GM23248 (cell line): Measurements from ENCODE around the gene OFD1. TPM values are rescaled to one million over a fixed set of nuclear protein-coding genes. Genes with fewer than 3 reads are reported as not detected.

Experiments
- DNase-seq: peaks from one replicate; pipeline ENCODE4 v3.0.0-alpha.2; 2015
- H2AFZ ChIP-seq: fragments of 200-600 bp; sonication (generic); 2 replicates; pipeline ENCODE4 v1.6.1; 2016; ENCODE audit warnings: antibody characterized with exemption
- H3F3A ChIP-seq: fragments of 200-600 bp; sonication (generic); 2 replicates; pipeline ENCODE4 v1.6.1; 2016; ENCODE audit warnings: mild to moderate bottlenecking, antibody characterized with exemption, mixed run types; ENCODE audit not compliant: insufficient read depth
- H3K27ac ChIP-seq: fragments of 200-600 bp; sonication (generic); 2 replicates; pipeline ENCODE4 v1.5.1; 2016; ENCODE audit warnings: mild to moderate bottlenecking
- H3K27me3 ChIP-seq: fragments of 200-600 bp; sonication (generic); replicated peaks from 2 replicates; pipeline ENCODE4 v1.6.1; 2016; ENCODE audit warnings: mild to moderate bottlenecking; ENCODE audit not compliant: insufficient read depth
- H3K36me3 ChIP-seq: fragments of 200-600 bp; sonication (generic); 2 replicates; pipeline ENCODE4 v1.6.1; 2016; ENCODE audit warnings: low read depth, mild to moderate bottlenecking
- H3K4me1 ChIP-seq: fragments of 200-600 bp; sonication (generic); 2 replicates; pipeline ENCODE4 v1.6.1; 2016; ENCODE audit warnings: mild to moderate bottlenecking; ENCODE audit not compliant: insufficient read depth
- H3K4me2 ChIP-seq: fragments of 200-600 bp; sonication (generic); one replicate; pipeline ENCODE4 v1.6.1; 2016; ENCODE audit warnings: mild to moderate bottlenecking; ENCODE audit not compliant: unreplicated experiment
- H3K4me3 ChIP-seq: fragments of 200-600 bp; sonication (generic); 2 replicates; pipeline ENCODE4 v1.5.1; 2016; ENCODE audit warnings: mild to moderate bottlenecking
- H3K79me2 ChIP-seq: fragments of 200-600 bp; sonication (generic); 2 replicates; pipeline ENCODE4 v1.6.1; 2016; ENCODE audit warnings: mild to moderate bottlenecking; ENCODE audit not compliant: insufficient read depth
- H3K9ac ChIP-seq: fragments of 200-600 bp; sonication (generic); 2 replicates; pipeline ENCODE4 v1.6.1; 2016; ENCODE audit warnings: mild to moderate bottlenecking
- H3K9me2 ChIP-seq: fragments of 200-600 bp; sonication (generic); 2 replicates; pipeline ENCODE4 v1.6.1; 2016; ENCODE audit warnings: mixed run types, mild to moderate bottlenecking, moderate library complexity; ENCODE audit not compliant: insufficient read depth
- H3K9me3 ChIP-seq: fragments of 200-600 bp; sonication (generic); one replicate; pipeline ENCODE4 v1.6.1; 2017; ENCODE audit warnings: low read depth
- H4K20me1 ChIP-seq: fragments of 200-600 bp; sonication (generic); 2 replicates; pipeline ENCODE4 v1.6.0; 2016; ENCODE audit not compliant: insufficient read depth
- EZH2 ChIP-seq: fragments of 200-600 bp; sonication (generic); IDR thresholded peaks from 2 replicates; pipeline ENCODE4 v1.6.1; 2018; ENCODE audit warnings: antibody characterized with exemption, mild to moderate bottlenecking; ENCODE audit not compliant: insufficient read depth, poor library complexity, severe bottlenecking
- EZH2phosphoT487 ChIP-seq: fragments of 200-600 bp; sonication (generic); IDR thresholded peaks from 2 replicates; pipeline ENCODE4 v1.6.1; 2018; ENCODE audit warnings: antibody characterized with exemption, moderate library complexity, mild to moderate bottlenecking, low read depth; ENCODE audit not compliant: insufficient read depth
- WGBS, 2 experiments: methylation state at CpG; one replicate each; pipeline ENCODE4 v1.1.6; 2015 to 2017; ENCODE audit warnings: low lambda C conversion rate in 2 of 2, low coverage in 1 of 2; ENCODE audit errors: missing lambda C conversion rate in 2 of 2; 5-methylcytosine and 5-hydroxymethylcytosine counted together
- in situ Hi-C: fragments of 300-500 bp; cut with MboI; formaldehyde crosslinking; loops from 2 replicates; pipeline ENCODE4 v1.15.0; 2020
- polyA plus RNA-seq: library from polyadenylated mRNA; unstranded; fragments of >200 nt; fragmentation: Nextera tagmentation; extraction: Ambion mirVana; gene quantifications from 2 replicates; pipeline ENCODE4 v1.2.1, GENCODE V29; 2016
- total RNA-seq: library from RNA; depleted of rRNA; stranded (reverse); fragments of >200 nt; shearing (Covaris generic); gene quantifications from 2 replicates; pipeline ENCODE4 v1.2.3, GENCODE V29; 2014

The OFD1 gene
- total and polyA plus RNA-seq, 2 experiments from 2014 or later = 6.2 to 10.4 TPM

DNA sequence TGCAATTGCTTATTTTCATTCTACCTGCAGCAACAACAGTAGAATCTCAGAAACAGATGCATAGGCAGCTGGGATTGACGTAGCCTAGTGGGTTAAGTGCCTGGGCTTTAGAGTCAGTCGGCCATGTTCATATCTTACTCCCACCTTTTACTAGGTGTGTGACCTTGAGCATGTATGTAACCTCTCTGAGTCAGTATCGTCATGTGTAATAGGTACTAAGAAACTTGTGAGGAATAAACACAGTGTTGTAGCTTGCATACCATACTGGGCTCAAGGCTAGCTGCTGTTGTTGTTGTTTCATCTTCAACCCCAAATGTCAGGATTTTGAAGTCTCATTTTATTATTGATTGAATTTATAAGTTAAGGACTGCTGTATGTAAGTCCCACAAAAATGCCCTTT lies 31.4 kb upstream of the OFD1 start:
- DNase-seq = no peak
- peaks cover 97% of the 10 kb centered on the region for H3K79me2 ChIP-seq
- no peaks in the 10 kb centered on the region for H3K9me3 ChIP-seq
- peaks cover 25% of the 10 kb centered on the region for H3K4me1 ChIP-seq
- no peaks in the 10 kb centered on the region for H3K9me2 ChIP-seq
- H3K4me2 ChIP-seq = no peak overlapping the region
- H4K20me1 ChIP-seq = no peaks in the 10 kb centered on the region; the same call in 1 of the 2 replicates
- in situ Hi-C loops = no loop called here
- no peak overlapping the region for H3K4me3 ChIP-seq
- TF ChIP-seq EZH2 (no peak), EZH2phosphoT487 (no peak)
- no peaks in the 10 kb centered on the region for H3K36me3 ChIP-seq
- no peak overlapping the region for H3K27ac ChIP-seq
- H3K9ac ChIP-seq = no peak overlapping the region
- H3F3A ChIP-seq = no peaks in the 10 kb centered on the region
- H3K27me3 ChIP-seq = no peaks in the 10 kb centered on the region
- WGBS, 2 experiments = 94% methylated on average over 3 of the region's 3 CpGs
- H2AFZ ChIP-seq = no peak overlapping the region

DNA sequence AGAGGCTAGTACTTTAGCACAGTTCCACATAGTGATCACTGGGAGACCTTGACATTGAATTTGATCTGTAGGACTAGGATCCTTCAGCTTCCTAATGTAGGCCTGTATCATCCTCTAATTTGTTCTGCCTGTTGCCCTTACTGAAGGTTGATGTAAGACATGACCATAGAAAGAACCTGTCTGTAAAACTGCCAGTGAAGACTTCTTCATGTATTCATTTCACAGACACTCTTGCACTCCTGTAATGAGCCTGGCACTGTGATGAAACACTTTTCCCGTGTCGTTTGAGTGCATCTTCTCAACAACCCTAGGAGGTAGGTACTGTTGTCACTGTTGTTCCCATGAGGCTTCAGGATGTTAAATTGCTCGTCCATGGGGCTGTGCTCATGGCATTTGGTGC lies 31.0 kb upstream of the OFD1 start:
- TF ChIP-seq EZH2 (no peak), EZH2phosphoT487 (no peak)
- H3K4me1 ChIP-seq = peaks cover 21% of the 10 kb centered on the region
- H3K9ac ChIP-seq = no peak overlapping the region
- H3K27ac ChIP-seq = no peak overlapping the region
- H3K9me2 ChIP-seq = no peaks in the 10 kb centered on the region
- no peak overlapping the region for H3K4me3 ChIP-seq
- H4K20me1 ChIP-seq = no peaks in the 10 kb centered on the region; the same call in 1 of the 2 replicates
- H3K27me3 ChIP-seq = no peaks in the 10 kb centered on the region
- H3K36me3 ChIP-seq = no peaks in the 10 kb centered on the region
- in situ Hi-C loops = no loop called here
- WGBS, 2 experiments = 65 to 67% methylated on average over 3 of the region's 3 CpGs
- DNase-seq = no peak
- H3F3A ChIP-seq = no peaks in the 10 kb centered on the region
- H2AFZ ChIP-seq = no peak overlapping the region
- H3K79me2 ChIP-seq = peaks cover 97% of the 10 kb centered on the region
- H3K9me3 ChIP-seq = no peaks in the 10 kb centered on the region
- no peak overlapping the region for H3K4me2 ChIP-seq

- WGBS, 2 experiments = 95 to 97% methylated on average over 4 of the region's 4 CpGs
- Histone ChIP-seq H3K36me3 (peaks cover 4% of the 10 kb centered on the region), H3K4me2 (no peak overlapping the region), H3K79me2 (peaks cover 65% of the 10 kb centered on the region), H3K4me3 (no peak overlapping the region), H3K27me3 (no peaks in the 10 kb centered on the region), H3K9ac (no peak overlapping the region), H3K4me1 (no peaks in the 10 kb centered on the region), H2AFZ (no peak overlapping the region), H3K9me3 (no peaks in the 10 kb centered on the region), H3K9me2 (no peaks in the 10 kb centered on the region), H3K27ac (no peak overlapping the region), H4K20me1 (no peaks in the 10 kb centered on the region), H3F3A (peaks cover 10% of the 10 kb centered on the region; the same call in 1 of the 2 replicates)
- no peak for DNase-seq
- in situ Hi-C loops = no loop called here
- no peak for TF ChIP-seq EZH2phosphoT487
- no peak for TF ChIP-seq EZH2
These were observed 23.4 kb upstream of the OFD1 start for GRCh38 chrX:13711141-13711540.

DNA sequence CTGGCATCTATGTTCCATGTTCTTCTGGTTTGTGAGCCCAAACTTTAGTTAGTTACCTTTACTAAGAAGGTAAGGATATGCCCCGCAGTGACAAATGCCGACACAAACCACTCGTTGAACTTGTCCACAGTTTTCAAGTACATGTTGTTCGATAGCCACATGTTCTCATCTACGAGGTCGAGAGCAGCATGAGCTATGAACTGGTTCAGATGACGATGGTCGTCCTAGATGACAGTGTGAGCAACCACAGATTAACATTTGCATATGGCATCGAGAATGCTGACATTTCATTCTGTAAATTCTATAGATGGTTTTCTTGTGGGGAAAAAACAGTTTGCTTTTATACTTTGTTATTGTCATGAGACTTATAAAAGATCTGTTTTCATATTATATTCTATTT lies 18.1 kb upstream of the OFD1 start:
- no peak overlapping the region for H3K9ac ChIP-seq
- H3K4me1 ChIP-seq = peaks cover 13% of the 10 kb centered on the region
- no peaks in the 10 kb centered on the region for H3K27me3 ChIP-seq
- no peak for DNase-seq
- H3K79me2 ChIP-seq = peaks cover 56% of the 10 kb centered on the region
- H3K4me2 ChIP-seq = no peak overlapping the region
- 97 to 99% methylated on average over 9 of the region's 9 CpGs for WGBS, 2 experiments
- no peaks in the 10 kb centered on the region for H3K9me2 ChIP-seq
- H3K36me3 ChIP-seq = peaks cover 6% of the 10 kb centered on the region
- no peaks in the 10 kb centered on the region for H4K20me1 ChIP-seq
- H3K4me3 ChIP-seq = no peak overlapping the region
- TF ChIP-seq EZH2 (no peak), EZH2phosphoT487 (no peak)
- H3K9me3 ChIP-seq = no peaks in the 10 kb centered on the region
- H2AFZ ChIP-seq = no peak overlapping the region
- H3F3A ChIP-seq = peaks cover 7% of the 10 kb centered on the region
- in situ Hi-C loops = no loop called here
- H3K27ac ChIP-seq = no peak overlapping the region

- Histone ChIP-seq H3K9ac (no peak overlapping the region), H2AFZ (no peak overlapping the region), H4K20me1 (no peaks in the 10 kb centered on the region), H3F3A (peaks cover 7% of the 10 kb centered on the region), H3K4me3 (no peak overlapping the region), H3K79me2 (peaks cover 56% of the 10 kb centered on the region), H3K27ac (no peak overlapping the region), H3K9me3 (no peaks in the 10 kb centered on the region), H3K4me1 (peaks cover 15% of the 10 kb centered on the region), H3K36me3 (peaks cover 6% of the 10 kb centered on the region), H3K4me2 (no peak overlapping the region), H3K27me3 (no peaks in the 10 kb centered on the region), H3K9me2 (no peaks in the 10 kb centered on the region)
- no peak for DNase-seq
- TF ChIP-seq EZH2phosphoT487 (no peak), EZH2 (no peak)
- in situ Hi-C loops = no loop called here
- 94 to 95% methylated on average over 5 to 6 of the region's 6 CpGs for WGBS, 2 experiments
These were observed 17.6 kb upstream of the OFD1 start for GRCh38 chrX:13716905-13717304.
